ENCODE data around the gene S1PR3.

GRCh38 chr9:88984543-88984883 is 6.8 kb upstream of the S1PR3 start:
- TF ChIP-seq CTCF (IDR thresholded peaks at IDR 0.05) = no peak
- TF ChIP-seq ZFX (IDR thresholded peaks at IDR 0.05; ENCODE audit: borderline replicate concordance) = no peak

Data from 22Rv1 (cell line).